Measurements from ENCODE around the gene S100A13.

The S100A13 gene

GRCh38 chr1:153624965-153625611, 2.2 kb downstream of the S100A13 start:
- no peak for DNase-seq

- no peak for DNase-seq
Observed at GRCh38 chr1:153623101-153623500, 4.2 kb downstream of the S100A13 start.

DNA sequence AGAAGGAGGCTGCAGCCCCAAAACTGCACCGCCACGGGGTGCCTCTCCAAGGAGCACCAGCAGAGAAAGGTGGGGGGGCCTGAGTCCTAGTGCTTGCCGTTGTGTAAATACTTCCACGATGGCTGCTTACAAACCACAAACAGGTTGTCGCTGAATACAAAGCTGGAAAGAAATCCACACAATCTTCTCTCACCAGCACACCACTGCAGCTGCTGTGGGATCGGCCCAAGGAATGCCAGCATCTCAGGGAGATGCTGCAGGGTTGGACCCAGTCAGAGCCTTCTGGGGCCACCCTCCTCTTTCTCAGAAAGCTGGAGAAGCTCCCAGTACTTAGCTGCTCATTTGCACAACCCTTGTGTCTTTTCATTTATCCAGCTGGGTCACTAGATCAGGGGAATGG, 8.1 kb downstream of the S100A13 start:
- DNase-seq = no peak

- no peak for DNase-seq
Observed at GRCh38 chr1:153617663-153618062, 9.6 kb downstream of the S100A13 start.

GRCh38 chr1:153616917-153617311, 10.4 kb downstream of the S100A13 start:
- DNase-seq = no peak

DNA sequence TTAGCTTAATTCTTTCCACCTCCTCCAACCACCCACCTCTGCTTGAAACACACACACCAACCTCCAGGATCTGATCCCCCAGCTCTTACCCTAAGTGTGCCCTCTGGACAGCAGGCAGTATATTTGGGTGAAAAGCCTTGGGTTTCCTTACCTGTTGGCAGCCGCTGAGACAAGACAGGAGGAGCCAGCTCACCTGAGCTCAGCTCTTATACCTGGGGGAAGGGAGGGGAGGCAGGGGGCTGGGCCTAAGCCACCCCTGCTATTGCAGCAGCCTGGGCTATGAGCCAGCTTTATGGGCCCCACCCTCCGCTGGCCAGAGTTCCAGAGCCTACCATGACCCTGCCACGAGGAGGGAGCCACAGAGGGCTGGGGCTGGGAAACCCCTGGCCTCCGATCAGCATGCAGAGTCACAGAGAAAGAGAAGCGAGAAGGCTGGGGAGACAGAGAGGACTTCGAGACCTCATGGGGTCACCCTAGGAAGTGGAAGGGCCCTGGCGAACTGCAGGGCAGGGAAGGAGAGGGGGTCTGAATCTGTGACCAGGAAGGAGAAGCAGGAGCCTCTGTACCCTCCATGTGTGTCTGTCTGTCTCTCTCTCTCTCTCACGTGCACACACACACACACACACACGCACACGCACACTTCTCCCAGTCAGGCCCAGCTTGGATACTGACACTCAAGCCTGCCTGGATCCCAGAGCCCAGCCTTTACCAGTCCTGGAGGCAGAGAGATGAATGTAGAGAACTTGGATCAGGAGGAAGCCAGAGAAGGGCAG, 11.0 kb downstream of the S100A13 start, which contains the start of gene S100A14:
S100A14 (minus strand) TSS at position 182 of the 773 bp plus-strand sequence. CDS start 467 bp downstream, outside the sequence.
- no peak for DNase-seq

- DNase-seq = no peak
Observed at GRCh38 chr1:153615406-153615805, 11.9 kb downstream of the S100A13 start.

GRCh38 chr1:153614906-153615305, 12.4 kb downstream of the S100A13 start:
- DNase-seq = no peak

- DNase-seq = no peak
Observed at GRCh38 chr1:153614189-153614900, 13.0 kb downstream of the S100A13 start.

GRCh38 chr1:153613406-153613805, 13.9 kb downstream of the S100A13 start:
- DNase-seq = no peak

DNA sequence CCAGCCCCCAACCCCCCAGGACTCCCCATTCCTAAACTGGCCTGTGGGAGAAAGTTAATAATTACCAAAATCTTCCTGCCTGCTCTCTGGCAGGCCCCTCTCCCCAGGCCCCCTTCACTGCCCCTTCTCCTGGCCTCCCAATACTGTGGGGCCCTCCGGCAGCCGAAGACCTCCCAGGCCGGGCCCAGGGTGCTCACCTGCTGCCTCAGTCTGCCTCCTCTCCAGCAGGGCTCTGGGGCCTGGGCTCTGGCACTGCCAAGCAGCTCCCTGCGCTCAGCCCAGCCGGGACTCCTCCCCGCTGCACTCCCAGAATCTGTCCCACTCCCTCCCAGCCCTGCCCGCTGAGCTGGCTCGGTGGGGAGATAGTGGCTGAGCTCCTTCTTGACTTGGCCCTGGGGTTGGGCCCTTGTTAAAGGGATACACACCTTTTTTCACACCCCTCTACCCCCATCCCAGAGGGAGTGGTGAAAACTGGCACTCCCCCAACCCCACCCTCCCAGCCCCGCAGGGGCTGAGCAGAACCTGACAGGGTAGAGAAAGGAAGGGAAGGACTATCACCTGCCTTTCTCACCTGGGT, 14.5 kb downstream of the S100A13 start, which contains the start of gene S100A16:
S100A16 (minus strand) TSS at position 383 of the 577 bp plus-strand sequence. CDS start 4,986 bp downstream, outside the sequence.
- DNase-seq = peak; percentile 76

DNA sequence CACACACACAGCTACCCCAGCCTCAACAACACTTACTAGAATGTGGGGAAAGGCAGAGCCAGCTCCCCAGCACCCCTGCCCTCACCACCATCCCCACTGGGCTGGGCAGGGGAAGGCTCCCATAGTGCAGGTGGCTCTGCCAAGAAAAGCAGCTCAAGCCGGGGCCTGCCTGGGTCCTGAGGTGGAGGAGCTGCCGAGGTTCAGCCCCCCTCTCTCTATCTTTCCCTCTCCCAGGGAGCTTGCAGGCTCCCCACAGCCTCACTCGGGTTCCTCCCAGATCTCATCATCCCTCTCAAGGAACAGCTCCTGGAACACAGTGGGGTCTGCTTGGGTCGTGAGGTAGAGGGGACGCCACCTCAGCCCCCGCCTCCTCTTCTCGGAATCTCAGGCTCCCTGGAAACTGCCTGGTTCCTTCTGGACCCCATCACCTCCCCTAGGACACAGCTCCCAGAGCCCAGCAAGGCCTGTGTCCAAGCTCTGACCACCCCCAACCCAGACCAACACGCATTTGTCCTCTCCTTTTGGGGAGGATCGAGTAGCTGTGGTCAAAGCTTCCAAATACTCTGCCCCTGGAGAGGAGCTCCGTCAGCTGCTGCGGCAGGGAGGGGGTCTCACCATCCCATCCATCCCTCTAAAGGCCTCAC, 15.1 kb downstream of the S100A13 start:
- DNase-seq = no peak

DNA sequence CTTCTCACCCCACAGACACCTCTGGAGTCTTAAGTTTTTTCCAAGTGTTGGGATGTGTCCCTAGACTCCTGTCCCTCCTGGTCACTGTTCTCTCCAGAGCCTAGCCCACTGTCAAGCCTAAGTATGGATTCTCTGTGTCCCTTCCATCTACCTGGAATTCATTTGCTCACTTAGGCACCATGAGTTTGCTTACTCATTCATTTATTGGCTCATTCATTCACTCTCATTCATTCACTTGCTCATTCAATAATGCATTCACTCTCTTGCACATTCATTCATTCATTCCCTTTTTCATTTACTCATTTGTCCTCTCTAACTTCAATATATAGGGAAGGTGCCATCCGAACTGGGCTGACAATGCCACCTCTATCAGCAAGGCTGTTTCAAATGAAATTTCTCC, 15.9 kb downstream of the S100A13 start:
- DNase-seq = no peak

- DNase-seq = no peak
Observed at GRCh38 chr1:153610811-153611301, 16.4 kb downstream of the S100A13 start.

DNA sequence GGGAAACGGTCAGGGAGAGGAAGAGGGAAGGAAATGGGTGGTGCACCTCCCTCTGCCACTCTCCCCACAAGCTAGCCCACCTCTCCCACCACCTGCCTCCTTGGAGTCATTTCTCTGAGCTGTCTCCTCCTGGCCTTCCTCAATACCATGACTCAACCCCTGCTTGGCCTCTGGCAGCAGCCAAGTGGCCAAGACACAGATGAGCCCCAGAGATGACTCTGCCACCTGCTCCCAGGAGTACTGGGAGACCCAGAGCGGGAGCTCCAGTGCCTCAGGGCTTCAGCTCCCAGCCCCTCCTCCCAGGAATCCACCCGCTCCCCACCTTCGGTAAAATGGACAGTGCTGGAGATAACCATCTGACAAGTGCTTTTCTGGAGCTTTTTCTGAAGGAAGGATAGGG, 17.0 kb downstream of the S100A13 start:
- DNase-seq = no peak

GRCh38 chr1:153609585-153609907, 17.8 kb downstream of the S100A13 start:
- DNase-seq = no peak

DNA sequence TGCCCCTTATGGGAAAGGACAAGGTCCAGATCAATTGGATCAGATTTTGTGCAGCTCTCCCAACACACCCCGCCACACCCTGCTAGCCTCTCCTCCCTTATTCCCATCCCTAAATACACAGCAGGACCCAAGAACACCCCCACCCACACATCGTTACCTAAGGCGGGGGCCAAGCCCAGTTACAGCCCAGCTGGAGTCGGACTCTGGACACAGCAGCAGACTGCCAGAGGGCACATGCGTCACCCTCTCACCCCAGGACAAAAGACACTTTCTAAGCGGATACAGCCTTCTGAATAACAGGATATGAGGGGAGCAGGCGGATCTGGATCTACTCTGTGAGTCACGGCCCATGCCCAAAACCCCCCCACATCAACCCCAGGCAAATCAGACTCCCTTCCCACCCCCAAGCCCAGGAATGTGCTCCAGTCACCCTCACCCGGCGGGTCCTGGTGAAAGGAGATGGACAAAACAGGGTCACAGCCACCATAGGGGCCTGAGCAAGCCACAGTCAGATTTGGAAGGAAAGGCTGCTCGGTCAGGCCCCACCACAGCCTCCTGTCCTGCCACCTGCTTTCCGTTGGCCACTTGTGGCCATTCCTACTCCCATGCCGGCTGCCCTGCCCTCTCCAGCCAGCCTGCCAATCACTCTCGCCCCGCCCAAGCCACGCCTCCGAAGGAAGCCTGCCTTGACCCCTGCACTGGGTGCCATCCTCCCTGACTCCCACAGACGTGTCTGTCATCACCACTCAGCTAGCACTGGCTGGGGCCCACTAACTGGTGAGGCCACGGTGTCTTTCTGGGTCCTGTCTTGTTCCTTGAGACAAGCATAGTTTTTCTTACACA, 18.3 kb downstream of the S100A13 start:
- peak; percentile 44 for DNase-seq

GRCh38 chr1:153608089-153608682, 19.1 kb downstream of the S100A13 start:
- no peak for DNase-seq

- no peak for DNase-seq
Observed at GRCh38 chr1:153607381-153607780, 19.9 kb downstream of the S100A13 start.

DNA sequence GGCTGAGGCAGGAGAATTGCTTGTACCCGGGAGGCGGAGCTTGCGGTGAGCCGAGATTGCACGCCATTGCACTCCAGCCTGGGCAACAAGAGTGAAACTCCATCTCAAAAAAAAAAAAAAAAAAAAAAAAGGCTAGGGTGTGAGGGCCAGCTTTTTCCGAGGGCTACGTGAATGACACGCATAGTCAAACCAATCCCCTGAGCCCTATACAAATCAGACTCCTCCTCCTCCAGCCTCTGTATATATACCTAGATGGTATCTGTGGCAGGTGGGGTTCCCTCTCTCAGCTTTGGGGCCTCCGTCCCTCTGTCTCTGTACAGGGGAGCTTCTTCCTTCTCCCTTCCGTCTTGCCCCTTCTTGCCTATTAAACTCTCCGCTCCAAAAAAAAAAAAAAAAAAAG, 21.1 kb downstream of the S100A13 start:
- DNase-seq = no peak

GRCh38 chr1:153602749-153603148, 24.6 kb downstream of the S100A13 start:
- no peak for DNase-seq

All from right hindlimb (tissue), 1 donor.